K562 (cell line): ENCODE results near the gene SCN1B. TPM values are rescaled to one million over a fixed set of nuclear protein-coding genes. Genes with fewer than 3 reads are reported as not detected.

Experiments
- CCAR2 ChIP-seq: fragments of 200-400 bp; formaldehyde crosslinking; IDR thresholded peaks from 2 replicates; pipeline ENCODE4 v1.6.1; 2017; ENCODE audit warnings: mild to moderate bottlenecking, low read depth, low read length
- GATAD2B ChIP-seq: fragments of 450-650 bp; IDR thresholded peaks from 2 replicates; pipeline ENCODE4 v1.6.1; 2017; ENCODE audit warnings: mild to moderate bottlenecking, borderline replicate concordance
- MAFF ChIP-seq: IDR thresholded peaks from 2 replicates; pipeline ENCODE4 v1.6.1; 2012; ENCODE audit warnings: low read length, improper control_type of control experiment
- MITF ChIP-seq: IDR thresholded peaks from 2 replicates; pipeline ENCODE4 v1.6.1; 2014; ENCODE audit warnings: antibody characterized with exemption
- RBM39 ChIP-seq: fragments of 200-400 bp; formaldehyde crosslinking; optimal IDR thresholded peaks from 2 replicates; pipeline ENCODE3; 2018; ENCODE audit warnings: low read depth, low read length
- REST ChIP-seq, 2 experiments: fragments of 450-650 bp; formaldehyde crosslinking in 1 of 2; IDR thresholded peaks; 2 replicates each; pipeline versions ENCODE4 v1.4.0 to v1.6.1; 2014 to 2020; ENCODE audit warnings: mild to moderate bottlenecking in 2 of 2, borderline replicate concordance in 1 of 2, low read depth in 1 of 2
- SMAD4 ChIP-seq: fragments of 250-450 bp; sonication (Bioruptor Pico); conservative IDR thresholded peaks from 2 replicates; pipeline ENCODE4 v1.8.0; 2021; ENCODE audit warnings: inconsistent platforms, mild to moderate bottlenecking, moderate library complexity
- TRIM28 ChIP-seq: fragments of 450-650 bp; IDR thresholded peaks from 2 replicates; pipeline ENCODE4 v1.6.1; 2017
- ZBTB49 ChIP-seq: sonication (generic); formaldehyde crosslinking; IDR thresholded peaks from 2 replicates; pipeline ENCODE4 v1.8.0; 2022; ENCODE audit warnings: missing genetic modification reagents, mild to moderate bottlenecking, borderline replicate concordance
- ZEB2 ChIP-seq: fragments of 450-650 bp; IDR thresholded peaks from 2 replicates; pipeline ENCODE4 v1.6.1; 2016
- ZMIZ1 ChIP-seq, 2 experiments: fragments of 150-350 bp in 1 of 2; IDR thresholded peaks; 2 replicates each; pipeline ENCODE4 v1.6.1; 2012 to 2016; ENCODE audit warnings: low read depth in 2 of 2, low read length in 2 of 2, mild to moderate bottlenecking in 1 of 2, moderate library complexity in 1 of 2
- polyA plus RNA-seq, 8 experiments: library from polyadenylated mRNA; depleted of rRNA in 4 of 8; stranded (reverse) in 5 of 8; unstranded in 3 of 8; fragments of >200 nt; fragmentation: Nextera tagmentation in 2 of 8; fragmentation: Illumina TruSeq in 1 of 8; extraction: Ambion mirVana in 2 of 8; extraction: Trizol in 1 of 8; gene quantifications; 2 replicates each; pipeline versions ENCODE4 v1.2.1 to v1.2.3, GENCODE V29; 2011 to 2014; ENCODE audit warnings: inconsistent platforms in 1 of 8, missing spikeins in 1 of 8
- total RNA-seq, 7 experiments: library from RNA; depleted of rRNA in 6 of 7; stranded (reverse); fragments of >200 nt in 6 of 7; fragmentation: Illumina TruSeq in 2 of 7; extraction: Trizol in 2 of 7; gene quantifications; 2 replicates each; pipeline versions ENCODE4 v1.2.1 to v1.2.3, GENCODE V29; 2011 to 2021; ENCODE audit warnings: low replicate concordance in 1 of 7

Gene SCN1B
- total and polyA plus RNA-seq, 9 of the 15 experiments (the other 6 are each of a cell fraction or from before 2014, with no cell fraction given) = 0.03 to 2.5 (median 0.91) TPM

GRCh38 chr19:35040826-35041547, 10.7 kb downstream of the SCN1B start (continued):
- TF ChIP-seq CCAR2 (no peak), MITF (peak; percentile 91), REST (IDR thresholded peaks at IDR 0.05; ENCODE audit: borderline replicate concordance) (peak; percentile 54; the same call in 1 of the 2 replicates), REST (CRISPR knock-in tag; IDR thresholded peaks at IDR 0.05; ENCODE audit: low read depth) (peak; percentile 58; the same call in 1 of the 2 replicates), RBM39 (no peak), ZBTB49 (CRISPR knock-in tag) (no peak), ZEB2 (peak; percentile 97), GATAD2B (peak; percentile 83; the same call in 1 of the 2 replicates), ZMIZ1 (IDR thresholded peaks at IDR 0.05; ENCODE audit: low read depth in 2 of 2, low read length in 2 of 2) (peak in 1 of 2 experiments; percentile 59; a peak in 2 of 4 replicates), SMAD4 (peak; percentile 99), MAFF (no peak), TRIM28 (no peak)
